EL (cell line): Measurements from ENCODE around the gene SLC13A3.

Experiments used
- DNase-seq: peaks from one replicate; pipeline ENCODE4 v3.0.0-alpha.2; 2016

SLC13A3 gene

GRCh38 chr20:46649965-46650542 lies 1.2 kb downstream of the SLC13A3 start:
- DNase-seq: no peak

DNA sequence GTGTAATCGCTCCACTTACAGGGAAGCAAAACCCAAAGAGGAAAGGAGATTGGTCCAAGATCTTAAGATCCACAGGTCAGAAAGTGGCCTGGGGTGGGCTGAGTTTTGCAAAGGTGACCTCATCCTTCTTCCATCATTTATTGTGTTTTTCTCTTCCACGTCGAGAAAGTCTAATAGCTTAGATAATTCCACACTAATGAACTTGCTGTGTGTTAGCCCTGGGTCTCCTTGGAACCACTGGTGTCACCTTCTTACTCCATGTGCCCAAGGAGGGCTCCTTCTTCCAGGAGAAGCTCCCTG lies 1.7 kb downstream of the SLC13A3 start:
- no peak for DNase-seq

DNA sequence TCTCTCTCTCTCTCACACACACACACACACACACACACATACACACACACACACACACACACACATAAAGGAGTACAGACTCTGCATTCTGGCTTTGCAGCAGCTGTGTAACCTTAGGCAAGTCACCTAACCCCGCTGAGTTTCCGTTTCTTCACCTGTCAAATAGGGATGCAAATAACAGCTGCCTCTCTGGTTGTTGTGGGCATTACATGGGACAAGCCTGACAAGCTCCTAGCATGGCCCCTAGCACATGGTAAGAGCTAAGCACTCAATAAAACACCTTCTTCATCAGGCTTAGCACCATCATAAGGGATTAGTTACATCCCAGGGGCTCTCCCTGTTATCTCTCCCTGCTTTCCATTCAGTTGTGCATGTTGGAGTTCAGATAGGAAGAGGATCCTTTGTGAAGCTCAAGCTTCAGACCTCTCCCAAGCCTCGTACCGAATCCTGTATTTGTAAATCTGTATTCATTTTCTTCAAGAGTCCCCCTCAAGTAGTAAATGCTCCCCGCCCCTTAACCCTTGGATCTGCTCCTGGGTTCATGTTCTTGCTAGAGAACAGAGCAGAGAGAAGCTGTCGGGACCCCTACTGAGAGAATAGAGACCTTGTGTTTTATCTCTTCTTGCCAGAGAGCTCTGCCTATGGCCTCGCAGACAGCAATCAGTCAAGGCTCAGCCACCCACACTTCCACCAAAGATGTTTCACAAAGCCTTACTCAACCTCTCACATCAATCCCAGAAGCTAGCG lies 2.2 kb downstream of the SLC13A3 start:
- no peak for DNase-seq

DNA sequence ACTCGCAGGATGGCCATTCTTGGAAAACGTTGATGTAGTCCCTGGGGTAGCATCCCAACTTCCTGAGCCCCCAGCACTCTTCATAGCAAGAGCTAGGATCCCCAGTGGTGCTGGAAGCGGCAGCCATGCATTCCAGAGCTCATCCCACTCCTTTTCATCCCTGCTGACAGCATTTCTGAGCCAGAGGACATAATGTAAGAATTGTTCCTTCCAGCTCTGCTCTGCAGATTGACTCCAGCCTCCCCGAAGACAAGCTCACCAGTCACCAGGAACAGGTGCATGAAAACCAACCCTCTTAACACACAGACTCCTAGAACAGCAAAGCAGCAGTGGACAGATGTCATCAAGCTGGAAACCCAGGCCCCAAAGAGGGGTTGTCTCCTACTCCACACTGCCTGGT lies 3.8 kb downstream of the SLC13A3 start:
- DNase-seq: no peak

DNA sequence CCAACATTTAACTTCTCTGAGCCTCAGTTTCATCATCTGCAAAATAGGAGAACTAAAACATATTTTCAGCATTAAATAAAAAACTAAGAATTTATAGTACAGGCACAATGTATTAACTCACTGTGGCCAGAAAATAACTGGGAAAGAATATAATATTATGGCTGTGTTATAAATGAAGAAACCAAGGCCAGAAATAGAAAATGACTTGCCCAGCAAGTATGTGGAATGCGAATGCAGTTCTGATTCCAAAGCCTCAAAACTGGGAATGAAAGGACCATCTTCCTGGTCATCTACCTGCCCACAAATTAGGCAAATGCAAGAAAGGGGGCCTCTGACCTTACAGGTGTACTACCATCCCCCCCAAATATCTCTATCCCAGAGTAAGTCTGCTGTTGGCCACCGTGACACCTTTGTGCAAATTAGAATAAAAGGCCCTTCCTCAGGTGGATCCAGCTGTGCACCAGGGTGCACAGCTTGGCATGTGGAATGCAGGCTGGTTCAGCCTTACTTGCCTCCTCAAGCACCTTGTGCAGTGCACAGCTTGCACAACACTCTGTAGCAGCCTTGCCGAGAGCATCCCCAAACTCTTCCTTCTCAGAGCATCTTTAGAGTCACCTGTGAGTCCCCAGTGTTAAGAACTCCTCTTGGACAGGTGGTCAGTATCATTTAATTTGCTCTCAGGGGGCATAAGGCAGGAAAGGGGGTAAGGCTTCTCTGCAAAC lies 4.4 kb downstream of the SLC13A3 start:
- DNase-seq: no peak

GRCh38 chr20:46646122-46646521 lies 5.1 kb downstream of the SLC13A3 start:
- no peak for DNase-seq

- no peak for DNase-seq
Observed at GRCh38 chr20:46644733-46645132, 6.5 kb downstream of the SLC13A3 start.

- no peak for DNase-seq
Observed at GRCh38 chr20:46644160-46644559, 7.1 kb downstream of the SLC13A3 start.

- DNase-seq: no peak
Observed at GRCh38 chr20:46642969-46643343, 8.3 kb downstream of the SLC13A3 start.

DNA sequence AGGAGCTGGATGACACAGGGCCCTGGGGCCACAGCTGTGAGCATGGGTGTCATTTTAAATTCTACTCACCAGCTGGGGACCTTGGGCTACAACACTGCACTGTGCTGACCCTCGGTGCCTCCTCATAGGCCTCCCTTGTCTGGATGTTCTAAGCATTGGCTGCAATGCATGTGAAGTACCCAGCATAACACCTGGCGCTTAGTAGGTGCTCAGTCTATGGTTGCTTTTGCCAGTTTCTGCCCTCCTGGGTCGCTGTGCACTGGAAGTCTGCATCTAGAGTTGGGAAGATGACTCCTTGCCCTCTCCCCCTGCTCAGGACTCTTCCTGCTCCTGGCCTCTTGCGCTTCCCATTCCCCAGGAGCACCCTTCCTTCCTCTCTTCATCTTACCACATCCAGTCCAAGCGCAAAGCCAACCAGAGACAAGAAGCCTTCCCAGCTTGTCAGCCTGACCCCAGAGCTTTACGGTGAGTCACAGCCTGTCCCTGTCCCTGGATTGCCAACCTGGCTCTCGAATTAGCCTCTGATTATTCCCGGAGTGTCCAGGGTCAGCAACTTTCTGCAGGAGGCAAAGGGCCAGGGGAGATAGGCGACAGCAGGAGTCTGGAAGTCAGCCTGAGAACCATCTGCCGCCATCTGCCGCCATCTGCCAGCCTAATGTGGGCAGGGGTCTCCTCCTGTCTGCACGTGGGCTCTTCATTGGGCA lies 8.8 kb downstream of the SLC13A3 start:
- no peak for DNase-seq

DNA sequence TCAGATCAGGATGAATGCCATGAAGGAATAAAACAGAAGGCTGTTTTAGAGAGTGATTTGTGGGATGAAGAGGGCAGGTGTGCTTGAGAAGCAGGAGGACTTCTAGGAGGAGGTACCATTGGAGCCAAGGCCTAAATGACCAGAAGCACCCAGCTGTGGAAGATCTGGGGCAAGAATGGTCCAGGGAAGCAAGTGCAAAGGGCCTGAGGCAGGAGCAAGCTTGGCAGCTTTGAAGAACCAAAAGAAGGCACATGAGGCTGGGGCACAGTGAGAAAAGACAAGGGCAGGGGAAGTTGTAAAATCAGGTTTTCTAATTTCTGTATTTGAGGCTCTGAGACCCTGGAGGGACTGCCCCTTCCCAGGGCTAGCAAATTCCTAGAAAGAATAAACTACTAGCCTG lies 9.8 kb downstream of the SLC13A3 start:
- no peak for DNase-seq

- DNase-seq: no peak
Observed at GRCh38 chr20:46640536-46641311, 10.5 kb downstream of the SLC13A3 start.

GRCh38 chr20:46640044-46640443 lies 11.2 kb downstream of the SLC13A3 start:
- DNase-seq: no peak

- no peak for DNase-seq
Observed at GRCh38 chr20:46639587-46639986, 11.7 kb downstream of the SLC13A3 start.

- DNase-seq: no peak
Observed at GRCh38 chr20:46638898-46639274, 12.4 kb downstream of the SLC13A3 start.

DNA sequence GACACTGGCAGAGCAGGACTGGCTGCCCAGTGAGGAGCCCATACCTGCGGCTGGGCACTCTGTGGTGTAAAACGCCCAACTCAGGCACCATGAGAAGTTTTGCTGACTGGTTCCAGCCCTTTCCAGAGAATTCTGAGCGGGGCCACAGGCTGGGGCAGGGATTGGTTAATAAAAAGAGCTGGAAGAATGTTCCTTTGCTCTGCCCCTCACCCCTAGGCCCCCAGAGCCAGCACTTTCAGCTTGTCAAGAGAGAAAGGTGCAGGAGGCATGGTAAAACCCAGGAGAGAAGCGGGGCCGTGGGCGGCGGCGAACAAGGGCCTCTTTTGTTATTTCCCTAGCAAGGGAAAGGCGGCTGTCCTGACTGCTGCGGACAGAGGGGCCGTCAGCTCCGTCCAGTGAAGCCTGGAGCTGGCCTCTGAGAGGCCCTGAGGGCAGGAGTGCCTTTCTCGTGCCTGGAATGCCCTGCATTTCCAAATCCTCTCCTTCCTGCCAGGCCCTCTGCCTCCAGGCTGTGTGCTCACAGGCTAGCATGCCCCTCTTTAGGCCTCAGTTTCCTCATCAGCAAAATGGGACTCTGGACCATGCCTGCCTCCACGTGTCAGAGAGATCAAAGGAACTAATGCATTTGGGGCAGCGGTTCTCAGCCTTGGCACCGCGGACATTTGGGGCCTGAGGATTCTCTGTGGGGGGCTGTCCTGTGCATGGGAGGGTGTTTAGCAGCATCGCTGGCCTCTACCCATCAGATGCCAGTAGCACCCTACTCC lies 12.9 kb downstream of the SLC13A3 start:
- DNase-seq: no peak

GRCh38 chr20:46637427-46638133 lies 13.7 kb downstream of the SLC13A3 start:
- DNase-seq: no peak

DNA sequence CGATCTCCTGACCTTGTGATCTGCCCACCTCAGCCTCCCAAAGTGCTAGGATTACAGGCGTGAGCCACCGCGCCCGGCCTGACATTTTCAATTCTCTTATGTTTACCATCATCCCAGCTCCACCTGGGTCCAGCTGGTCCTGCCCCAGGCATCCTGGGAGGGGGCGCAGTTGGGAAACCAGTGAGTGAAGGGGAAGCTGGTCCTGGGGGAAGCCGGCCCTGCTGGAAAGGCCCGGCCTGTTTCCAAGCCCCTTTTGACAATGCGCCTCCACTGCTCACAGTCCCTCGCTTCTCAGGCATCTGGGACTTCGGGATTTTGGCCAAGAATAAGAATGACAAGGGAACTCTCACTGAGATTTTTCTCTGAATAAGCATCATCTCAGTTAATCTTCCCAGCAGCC lies 14.2 kb downstream of the SLC13A3 start:
- no peak for DNase-seq

DNA sequence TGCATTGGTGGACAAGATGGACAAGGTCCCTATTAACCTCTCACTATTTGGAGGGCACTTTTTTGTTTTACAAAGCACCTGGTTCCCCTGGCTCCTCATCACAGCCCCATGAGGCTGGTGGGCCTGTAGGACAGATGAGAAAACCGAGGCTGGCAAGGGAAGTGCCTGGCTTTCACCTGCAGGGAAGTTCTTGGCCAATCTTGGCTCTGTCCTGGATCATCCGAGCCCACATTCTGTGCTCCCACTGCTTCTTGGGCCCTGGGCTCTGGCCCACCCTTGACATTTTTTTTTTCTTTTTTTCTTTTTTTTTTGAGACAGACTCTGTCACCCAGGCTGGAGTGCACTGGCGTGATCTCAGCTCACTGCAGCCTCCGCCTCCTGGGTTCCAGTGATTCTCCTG lies 14.7 kb downstream of the SLC13A3 start:
- DNase-seq: no peak

DNA sequence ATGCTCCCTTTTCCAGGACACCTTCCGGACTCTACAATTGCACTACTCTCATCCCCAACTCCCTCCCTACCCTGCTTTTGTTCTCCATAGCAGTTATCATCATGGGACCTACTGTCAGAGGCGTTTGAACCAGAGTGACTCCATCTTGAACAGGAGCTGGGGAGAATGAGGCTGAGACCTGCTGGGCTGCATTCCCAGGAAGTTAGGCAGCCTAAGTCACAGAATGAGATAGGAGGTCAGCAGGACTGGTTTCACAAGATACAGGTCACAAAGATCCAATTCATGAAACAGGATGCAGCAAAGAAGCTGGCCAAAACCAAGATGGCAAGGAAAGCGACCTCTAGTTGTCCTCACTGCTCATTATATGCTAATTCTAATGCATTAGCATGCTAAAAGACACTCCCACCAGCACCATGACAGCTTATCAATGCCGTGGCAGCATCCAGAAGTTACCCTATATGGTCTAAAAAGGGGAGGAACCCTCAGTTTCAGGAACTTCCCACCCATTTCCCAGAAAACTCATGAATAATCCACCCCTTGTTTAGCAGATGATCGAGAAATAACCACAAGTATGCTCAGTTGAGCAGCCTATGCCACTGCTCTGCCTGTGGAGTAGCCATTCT lies 15.6 kb downstream of the SLC13A3 start:
- DNase-seq: no peak

DNA sequence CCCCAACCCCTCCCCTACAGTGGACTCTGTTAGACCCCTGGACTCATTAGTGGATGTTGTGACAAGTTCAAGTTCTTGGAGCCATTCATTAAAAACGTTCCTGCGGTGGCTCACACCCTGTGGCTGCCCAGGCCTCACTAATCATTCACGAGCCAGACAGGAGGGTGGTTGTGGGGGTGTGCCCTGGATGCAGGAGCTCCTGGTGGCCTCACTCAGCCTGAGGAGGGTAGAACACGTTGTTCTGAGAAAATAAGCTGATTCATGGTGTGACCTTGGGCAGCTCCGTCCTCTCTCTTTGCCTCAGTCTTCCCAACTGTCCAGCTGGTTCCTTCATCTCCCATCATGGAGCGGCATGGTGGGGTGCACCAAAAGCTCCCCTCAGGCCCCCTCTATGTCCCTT lies 16.7 kb downstream of the SLC13A3 start:
- DNase-seq: no peak
